HEK293 (cell line): ENCODE data around the gene DNAH8.

Experiments used
- GFI1B ChIP-seq: fragments of 450-650 bp; formaldehyde crosslinking; IDR thresholded peaks from 2 replicates; pipeline ENCODE4 v1.5.1; 2016; ENCODE audit warnings: missing biosample characterization, missing genetic modification characterization
- GLI2 ChIP-seq: fragments of 450-650 bp; formaldehyde crosslinking; IDR thresholded peaks from 2 replicates; pipeline ENCODE4; 2017; ENCODE audit warnings: missing biosample characterization, missing genetic modification characterization, low read depth, borderline replicate concordance
- GLIS2 ChIP-seq: fragments of 450-650 bp; formaldehyde crosslinking; IDR thresholded peaks from 2 replicates; pipeline ENCODE4 v1.5.1; 2016; ENCODE audit warnings: missing biosample characterization, missing genetic modification characterization
- HOXC10 ChIP-seq: sonication (generic); formaldehyde crosslinking; IDR thresholded peaks from 2 replicates; pipeline ENCODE4 v1.8.1; 2023; ENCODE audit warnings: mild to moderate bottlenecking, missing genetic modification reagents
- KLF10 ChIP-seq: fragments of 450-650 bp; IDR thresholded peaks from 2 replicates; pipeline ENCODE4 v1.5.1; 2018; ENCODE audit warnings: missing biosample characterization, mild to moderate bottlenecking, missing genetic modification characterization
- KLF9 ChIP-seq: fragments of 450-650 bp; formaldehyde crosslinking; IDR thresholded peaks from 2 replicates; pipeline ENCODE4 v1.5.1; 2016; ENCODE audit warnings: missing biosample characterization, missing genetic modification characterization, low read depth
- MYNN ChIP-seq: fragments of 450-650 bp; formaldehyde crosslinking; IDR thresholded peaks from 2 replicates; pipeline ENCODE4 v1.5.1; 2016; ENCODE audit warnings: missing biosample characterization, missing genetic modification characterization, borderline replicate concordance
- SP3 ChIP-seq: fragments of 450-650 bp; formaldehyde crosslinking; IDR thresholded peaks from 2 replicates; pipeline ENCODE4 v1.5.1; 2016; ENCODE audit warnings: missing biosample characterization, missing genetic modification characterization
- TCF7L2 ChIP-seq: IDR thresholded peaks from 2 replicates; pipeline ENCODE4 v1.6.1; 2011; ENCODE audit warnings: low read depth, mild to moderate bottlenecking, inconsistent platforms, low read length, moderate library complexity, borderline replicate concordance
- YY2 ChIP-seq: fragments of 450-650 bp; formaldehyde crosslinking; IDR thresholded peaks from 2 replicates; pipeline ENCODE4 v1.5.1; 2016; ENCODE audit warnings: missing biosample characterization, missing genetic modification characterization
- ZBTB17 ChIP-seq: fragments of 450-650 bp; formaldehyde crosslinking; IDR thresholded peaks from 2 replicates; pipeline ENCODE4 v1.5.1; 2016; ENCODE audit warnings: missing biosample characterization, missing genetic modification characterization
- ZNF174 ChIP-seq: fragments of 450-650 bp; formaldehyde crosslinking; IDR thresholded peaks from 2 replicates; pipeline ENCODE4 v1.5.0; 2017; ENCODE audit warnings: missing biosample characterization, mild to moderate bottlenecking, missing genetic modification characterization
- ZNF175 ChIP-seq: fragments of 450-650 bp; formaldehyde crosslinking; IDR thresholded peaks from 2 replicates; pipeline ENCODE4 v1.5.1; 2016; ENCODE audit warnings: missing biosample characterization, missing genetic modification characterization
- ZNF184 ChIP-seq: fragments of 450-650 bp; IDR thresholded peaks from 2 replicates; pipeline ENCODE4 v1.5.1; 2018; ENCODE audit warnings: missing biosample characterization, mild to moderate bottlenecking, missing genetic modification characterization
- ZNF24 ChIP-seq: fragments of 450-650 bp; formaldehyde crosslinking; IDR thresholded peaks from 2 replicates; pipeline ENCODE4 v1.5.1; 2016; ENCODE audit warnings: missing biosample characterization, missing genetic modification characterization
- ZNF248 ChIP-seq: fragments of 450-650 bp; formaldehyde crosslinking; IDR thresholded peaks from 2 replicates; pipeline ENCODE4 v1.5.1; 2017; ENCODE audit warnings: missing biosample characterization, missing genetic modification characterization
- ZNF274 ChIP-seq, 2 experiments: fragments of 200-500 bp in 1 of 2; fragments of 450-650 bp in 1 of 2; sonication (Bioruptor generic) in 1 of 2; formaldehyde crosslinking in 1 of 2; IDR thresholded peaks; 2 replicates each; pipeline versions ENCODE4 v1.5.1 to v1.6.1; 2014 to 2016; ENCODE audit warnings: borderline replicate concordance in 1 of 2, inconsistent platforms in 1 of 2, low read length in 1 of 2, missing biosample characterization in 1 of 2, missing genetic modification characterization in 1 of 2
- ZNF530 ChIP-seq: fragments of 450-650 bp; formaldehyde crosslinking; IDR thresholded peaks from 2 replicates; pipeline ENCODE4 v1.5.1; 2016; ENCODE audit warnings: low read depth, missing biosample characterization, missing genetic modification characterization
- ZNF555 ChIP-seq: fragments of 450-650 bp; formaldehyde crosslinking; conservative IDR thresholded peaks from 2 replicates; pipeline ENCODE4 v1.5.1; 2017; ENCODE audit warnings: missing biosample characterization, mild to moderate bottlenecking, missing genetic modification characterization, inconsistent platforms
- ZNF610 ChIP-seq: fragments of 450-650 bp; formaldehyde crosslinking; IDR thresholded peaks from 2 replicates; pipeline ENCODE4 v1.5.1; 2016; ENCODE audit warnings: missing biosample characterization, missing genetic modification characterization, borderline replicate concordance
- ZNF626 ChIP-seq: fragments of 450-650 bp; sonication (Bioruptor Pico); formaldehyde crosslinking; IDR thresholded peaks from 2 replicates; pipeline ENCODE4 v1.5.1; 2018; ENCODE audit warnings: missing biosample characterization, missing genetic modification characterization, inconsistent platforms
- ZSCAN23 ChIP-seq: fragments of 450-650 bp; formaldehyde crosslinking; IDR thresholded peaks from 2 replicates; pipeline ENCODE4 v1.5.1; 2016; ENCODE audit warnings: missing biosample characterization, missing genetic modification characterization
- TF ChIP-seq, protein P1 (sequence below): fragments of 450-650 bp; formaldehyde crosslinking; conservative IDR thresholded peaks from 2 replicates; pipeline ENCODE4 v1.5.1; 2016; ENCODE audit warnings: low read depth, missing biosample characterization, missing genetic modification characterization
- TF ChIP-seq, protein P2 (sequence below): fragments of 450-650 bp; formaldehyde crosslinking; IDR thresholded peaks from 2 replicates; pipeline ENCODE4 v1.5.1; 2017; ENCODE audit warnings: missing biosample characterization, missing genetic modification characterization
- TF ChIP-seq, protein P3 (sequence below): fragments of 450-650 bp; formaldehyde crosslinking; IDR thresholded peaks from 2 replicates; pipeline ENCODE4 v1.5.1; 2016; ENCODE audit warnings: missing biosample characterization, missing genetic modification characterization
- TF ChIP-seq, protein P4 (sequence below): fragments of 450-650 bp; formaldehyde crosslinking; IDR thresholded peaks from 2 replicates; pipeline ENCODE4 v1.5.1; 2017; ENCODE audit warnings: missing biosample characterization, missing genetic modification characterization
- TF ChIP-seq, protein P5 (sequence below): fragments of 450-650 bp; formaldehyde crosslinking; IDR thresholded peaks from 2 replicates; pipeline ENCODE4 v1.5.1; 2016; ENCODE audit warnings: missing biosample characterization, missing genetic modification characterization

The DNAH8 gene

DNA sequence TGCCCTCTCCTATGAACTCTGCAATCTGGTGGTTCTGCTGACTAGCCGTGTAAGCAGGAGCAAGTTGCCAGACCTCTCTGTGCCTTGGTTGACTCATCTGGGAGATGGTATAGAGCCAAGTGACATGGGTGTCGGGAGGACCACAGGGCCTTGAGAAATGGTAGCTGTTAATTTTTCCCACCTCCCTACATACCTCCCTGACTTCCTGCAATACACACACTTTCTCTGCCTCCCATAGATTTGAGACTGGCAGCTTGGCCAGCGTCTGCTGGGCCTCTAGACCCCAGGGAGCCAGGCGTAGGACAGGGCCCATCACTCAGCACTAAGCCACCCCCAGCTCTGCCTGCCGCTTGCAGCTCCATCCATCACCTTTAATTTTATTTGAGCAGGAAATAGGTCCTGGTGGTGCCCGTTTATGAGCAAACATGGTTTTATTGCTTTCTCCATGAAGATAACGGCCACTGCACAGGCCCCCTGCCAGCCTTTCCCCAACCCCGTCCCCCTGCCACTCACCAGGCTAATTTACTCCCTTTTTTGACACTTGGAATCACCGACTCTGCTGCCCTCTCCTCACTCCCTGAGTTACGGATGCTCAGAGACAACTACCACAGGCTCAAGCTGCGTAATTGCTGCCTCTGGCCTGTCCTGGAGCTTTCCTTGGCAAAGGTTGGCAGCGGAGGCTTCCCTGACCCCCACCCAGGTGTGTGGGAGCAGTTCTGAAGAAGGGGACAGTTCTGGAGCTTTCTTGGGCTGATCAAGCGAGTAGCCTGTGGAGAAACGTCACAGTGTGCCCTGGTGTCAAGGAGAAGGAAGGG is 344.6 kb downstream of the DNAH8 start (continued):
- TF ChIP-seq, protein P1, sequence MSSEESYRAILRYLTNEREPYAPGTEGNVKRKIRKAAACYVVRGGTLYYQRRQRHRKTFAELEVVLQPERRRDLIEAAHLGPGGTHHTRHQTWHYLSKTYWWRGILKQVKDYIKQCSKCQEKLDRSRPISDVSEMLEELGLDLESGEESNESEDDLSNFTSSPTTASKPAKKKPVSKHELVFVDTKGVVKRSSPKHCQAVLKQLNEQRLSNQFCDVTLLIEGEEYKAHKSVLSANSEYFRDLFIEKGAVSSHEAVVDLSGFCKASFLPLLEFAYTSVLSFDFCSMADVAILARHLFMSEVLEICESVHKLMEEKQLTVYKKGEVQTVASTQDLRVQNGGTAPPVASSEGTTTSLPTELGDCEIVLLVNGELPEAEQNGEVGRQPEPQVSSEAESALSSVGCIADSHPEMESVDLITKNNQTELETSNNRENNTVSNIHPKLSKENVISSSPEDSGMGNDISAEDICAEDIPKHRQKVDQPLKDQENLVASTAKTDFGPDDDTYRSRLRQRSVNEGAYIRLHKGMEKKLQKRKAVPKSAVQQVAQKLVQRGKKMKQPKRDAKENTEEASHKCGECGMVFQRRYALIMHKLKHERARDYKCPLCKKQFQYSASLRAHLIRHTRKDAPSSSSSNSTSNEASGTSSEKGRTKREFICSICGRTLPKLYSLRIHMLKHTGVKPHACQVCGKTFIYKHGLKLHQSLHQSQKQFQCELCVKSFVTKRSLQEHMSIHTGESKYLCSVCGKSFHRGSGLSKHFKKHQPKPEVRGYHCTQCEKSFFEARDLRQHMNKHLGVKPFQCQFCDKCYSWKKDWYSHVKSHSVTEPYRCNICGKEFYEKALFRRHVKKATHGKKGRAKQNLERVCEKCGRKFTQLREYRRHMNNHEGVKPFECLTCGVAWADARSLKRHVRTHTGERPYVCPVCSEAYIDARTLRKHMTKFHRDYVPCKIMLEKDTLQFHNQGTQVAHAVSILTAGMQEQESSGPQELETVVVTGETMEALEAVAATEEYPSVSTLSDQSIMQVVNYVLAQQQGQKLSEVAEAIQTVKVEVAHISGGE: no peak
- 0 out of 2 replicates have a peak, but pooled peaks have one; percentile 19 for TF ChIP-seq GLIS2
- no peak for TF ChIP-seq YY2 (tag by site-specific recombination)
- TF ChIP-seq ZNF248 (tag by site-specific recombination): no peak
- TF ChIP-seq TCF7L2: peak; percentile 54; the same call in 1 of the 2 replicates
- no peak for TF ChIP-seq ZNF175 (tag by site-specific recombination)
- no peak for TF ChIP-seq ZNF184 (tag by site-specific recombination)
- TF ChIP-seq ZNF24 (tag by site-specific recombination): peak; percentile 57; the same call in 1 of the 2 replicates
- TF ChIP-seq, protein P2, sequence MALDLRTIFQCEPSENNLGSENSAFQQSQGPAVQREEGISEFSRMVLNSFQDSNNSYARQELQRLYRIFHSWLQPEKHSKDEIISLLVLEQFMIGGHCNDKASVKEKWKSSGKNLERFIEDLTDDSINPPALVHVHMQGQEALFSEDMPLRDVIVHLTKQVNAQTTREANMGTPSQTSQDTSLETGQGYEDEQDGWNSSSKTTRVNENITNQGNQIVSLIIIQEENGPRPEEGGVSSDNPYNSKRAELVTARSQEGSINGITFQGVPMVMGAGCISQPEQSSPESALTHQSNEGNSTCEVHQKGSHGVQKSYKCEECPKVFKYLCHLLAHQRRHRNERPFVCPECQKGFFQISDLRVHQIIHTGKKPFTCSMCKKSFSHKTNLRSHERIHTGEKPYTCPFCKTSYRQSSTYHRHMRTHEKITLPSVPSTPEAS (tag by site-specific recombination): no peak
- TF ChIP-seq ZNF610 (tag by site-specific recombination): peak; percentile 89
- no peak for TF ChIP-seq ZNF530
- TF ChIP-seq ZNF274 (IDR thresholded peaks at IDR 0.05; ENCODE audit: low read length): no peak
- TF ChIP-seq ZNF274 (tag by site-specific recombination; IDR thresholded peaks at IDR 0.05; ENCODE audit: borderline replicate concordance): no peak
- no peak for TF ChIP-seq ZNF555 (tag by site-specific recombination)
- TF ChIP-seq ZNF174 (tag by site-specific recombination): no peak
- TF ChIP-seq KLF9 (tag by site-specific recombination): no peak
- no peak for TF ChIP-seq ZNF626
- peak; percentile 87; the same call in 1 of the 2 replicates for TF ChIP-seq GFI1B (tag by site-specific recombination)
- TF ChIP-seq ZBTB17: peak; percentile 58; the same call in 1 of the 2 replicates
- TF ChIP-seq ZSCAN23 (tag by site-specific recombination): no peak
- TF ChIP-seq, protein P3, sequence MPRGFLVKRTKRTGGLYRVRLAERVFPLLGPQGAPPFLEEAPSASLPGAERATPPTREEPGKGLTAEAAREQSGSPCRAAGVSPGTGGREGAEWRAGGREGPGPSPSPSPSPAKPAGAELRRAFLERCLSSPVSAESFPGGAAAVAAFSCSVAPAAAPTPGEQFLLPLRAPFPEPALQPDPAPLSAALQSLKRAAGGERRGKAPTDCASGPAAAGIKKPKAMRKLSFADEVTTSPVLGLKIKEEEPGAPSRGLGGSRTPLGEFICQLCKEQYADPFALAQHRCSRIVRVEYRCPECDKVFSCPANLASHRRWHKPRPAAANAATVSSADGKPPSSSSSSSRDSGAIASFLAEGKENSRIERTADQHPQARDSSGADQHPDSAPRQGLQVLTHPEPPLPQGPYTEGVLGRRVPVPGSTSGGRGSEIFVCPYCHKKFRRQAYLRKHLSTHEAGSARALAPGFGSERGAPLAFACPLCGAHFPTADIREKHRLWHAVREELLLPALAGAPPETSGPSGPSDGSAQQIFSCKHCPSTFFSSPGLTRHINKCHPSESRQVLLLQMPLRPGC (tag by site-specific recombination): no peak
- no peak for TF ChIP-seq MYNN (tag by site-specific recombination)
- TF ChIP-seq SP3 (tag by site-specific recombination): no peak
- TF ChIP-seq GLI2 (tag by site-specific recombination): peak; percentile 96; the same call in 1 of the 2 replicates
- TF ChIP-seq, protein P4, sequence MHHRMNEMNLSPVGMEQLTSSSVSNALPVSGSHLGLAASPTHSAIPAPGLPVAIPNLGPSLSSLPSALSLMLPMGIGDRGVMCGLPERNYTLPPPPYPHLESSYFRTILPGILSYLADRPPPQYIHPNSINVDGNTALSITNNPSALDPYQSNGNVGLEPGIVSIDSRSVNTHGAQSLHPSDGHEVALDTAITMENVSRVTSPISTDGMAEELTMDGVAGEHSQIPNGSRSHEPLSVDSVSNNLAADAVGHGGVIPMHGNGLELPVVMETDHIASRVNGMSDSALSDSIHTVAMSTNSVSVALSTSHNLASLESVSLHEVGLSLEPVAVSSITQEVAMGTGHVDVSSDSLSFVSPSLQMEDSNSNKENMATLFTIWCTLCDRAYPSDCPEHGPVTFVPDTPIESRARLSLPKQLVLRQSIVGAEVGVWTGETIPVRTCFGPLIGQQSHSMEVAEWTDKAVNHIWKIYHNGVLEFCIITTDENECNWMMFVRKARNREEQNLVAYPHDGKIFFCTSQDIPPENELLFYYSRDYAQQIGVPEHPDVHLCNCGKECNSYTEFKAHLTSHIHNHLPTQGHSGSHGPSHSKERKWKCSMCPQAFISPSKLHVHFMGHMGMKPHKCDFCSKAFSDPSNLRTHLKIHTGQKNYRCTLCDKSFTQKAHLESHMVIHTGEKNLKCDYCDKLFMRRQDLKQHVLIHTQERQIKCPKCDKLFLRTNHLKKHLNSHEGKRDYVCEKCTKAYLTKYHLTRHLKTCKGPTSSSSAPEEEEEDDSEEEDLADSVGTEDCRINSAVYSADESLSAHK (tag by site-specific recombination): peak; percentile 96
- TF ChIP-seq KLF10: peak; percentile 69
- TF ChIP-seq, protein P5, sequence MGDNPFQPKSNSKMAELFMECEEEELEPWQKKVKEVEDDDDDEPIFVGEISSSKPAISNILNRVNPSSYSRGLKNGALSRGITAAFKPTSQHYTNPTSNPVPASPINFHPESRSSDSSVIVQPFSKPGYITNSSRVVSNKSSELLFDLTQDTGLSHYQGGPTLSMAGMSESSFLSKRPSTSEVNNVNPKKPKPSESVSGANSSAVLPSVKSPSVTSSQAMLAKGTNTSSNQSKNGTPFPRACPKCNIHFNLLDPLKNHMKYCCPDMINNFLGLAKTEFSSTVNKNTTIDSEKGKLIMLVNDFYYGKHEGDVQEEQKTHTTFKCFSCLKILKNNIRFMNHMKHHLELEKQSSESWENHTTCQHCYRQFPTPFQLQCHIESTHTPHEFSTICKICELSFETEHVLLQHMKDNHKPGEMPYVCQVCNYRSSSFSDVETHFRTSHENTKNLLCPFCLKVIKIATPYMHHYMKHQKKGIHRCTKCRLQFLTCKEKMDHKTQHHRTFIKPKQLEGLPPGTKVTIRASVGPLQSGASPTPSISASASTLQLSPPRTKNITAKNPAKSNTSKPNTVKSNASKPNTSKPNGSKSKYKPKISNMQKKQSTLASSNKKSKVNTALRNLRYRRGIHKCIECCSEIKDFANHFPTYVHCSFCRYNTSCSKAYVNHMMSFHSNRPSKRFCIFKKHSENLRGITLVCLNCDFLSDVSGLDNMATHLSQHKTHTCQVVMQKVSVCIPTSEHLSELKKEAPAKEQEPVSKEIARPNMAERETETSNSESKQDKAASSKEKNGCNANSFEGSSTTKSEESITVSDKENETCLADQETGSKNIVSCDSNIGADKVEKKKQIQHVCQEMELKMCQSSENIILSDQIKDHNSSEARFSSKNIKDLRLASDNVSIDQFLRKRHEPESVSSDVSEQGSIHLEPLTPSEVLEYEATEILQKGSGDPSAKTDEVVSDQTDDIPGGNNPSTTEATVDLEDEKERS (tag by site-specific recombination): no peak
- TF ChIP-seq HOXC10: no peak
